GM20431 (cell line): ENCODE data around the gene MCF2L.

ENCODE experiments used
- in situ Hi-C: fragments of 300-500 bp; cut with MseI, MboI; formaldehyde crosslinking; loops from one replicate; pipeline ENCODE4 v1.15.0; 2020; ENCODE audit warnings: low sequenced_read_pairs; ENCODE audit not compliant: unreplicated experiment

Gene MCF2L

GRCh38 chr13:113115363-113116205 lies 146.6 kb downstream of the MCF2L start:
- in situ Hi-C loops, result no loop called here

GRCh38 chr13:113116206-113116800 lies 147.3 kb downstream of the MCF2L start:
- in situ Hi-C loops, result no loop called here

DNA sequence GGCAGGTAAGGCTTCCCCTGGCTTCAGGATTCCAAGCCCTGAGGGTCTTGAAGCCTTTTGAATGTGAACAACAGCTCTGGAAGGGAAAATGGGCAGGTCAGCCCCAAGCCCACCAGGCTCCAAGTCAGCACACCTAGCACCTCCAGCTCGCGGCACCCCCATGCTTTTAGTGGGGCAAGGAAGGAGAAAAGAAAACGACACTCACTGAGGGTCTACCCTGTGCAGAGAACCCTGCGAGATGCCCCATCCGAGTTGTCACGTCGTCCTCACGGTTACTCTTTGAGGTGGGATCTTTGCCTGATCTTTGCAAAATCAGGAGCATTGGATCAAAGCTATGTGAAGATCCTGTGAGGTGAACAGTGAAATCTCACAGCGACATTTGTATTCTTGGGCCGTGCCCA lies 147.9 kb downstream of the MCF2L start:
- in situ Hi-C loops, result no loop called here

DNA sequence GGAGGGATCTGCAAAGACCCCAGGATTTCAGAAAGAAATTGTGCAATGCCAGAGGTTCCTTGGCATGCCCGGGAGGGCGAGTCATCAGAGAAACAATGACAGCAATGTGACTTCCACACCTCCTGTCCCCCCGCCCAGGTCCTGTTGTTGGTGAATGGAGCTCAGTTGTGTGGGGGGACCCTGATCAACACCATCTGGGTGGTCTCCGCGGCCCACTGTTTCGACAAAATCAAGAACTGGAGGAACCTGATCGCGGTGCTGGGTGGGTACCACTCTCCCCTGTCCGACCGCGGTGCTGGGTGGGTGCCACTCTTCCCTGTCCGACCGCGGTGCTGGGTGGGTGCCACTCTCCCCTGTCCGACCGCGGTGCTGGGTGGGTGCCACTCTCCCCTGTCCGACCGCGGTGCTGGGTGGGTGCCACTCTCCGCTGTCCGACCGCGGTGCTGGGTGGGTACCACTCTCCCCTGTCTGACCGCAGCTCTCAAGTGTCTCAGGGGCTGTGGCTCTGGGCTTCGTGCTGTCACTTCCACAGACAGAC lies 148.4 kb downstream of the MCF2L start:
- in situ Hi-C loops, result no loop called here

DNA sequence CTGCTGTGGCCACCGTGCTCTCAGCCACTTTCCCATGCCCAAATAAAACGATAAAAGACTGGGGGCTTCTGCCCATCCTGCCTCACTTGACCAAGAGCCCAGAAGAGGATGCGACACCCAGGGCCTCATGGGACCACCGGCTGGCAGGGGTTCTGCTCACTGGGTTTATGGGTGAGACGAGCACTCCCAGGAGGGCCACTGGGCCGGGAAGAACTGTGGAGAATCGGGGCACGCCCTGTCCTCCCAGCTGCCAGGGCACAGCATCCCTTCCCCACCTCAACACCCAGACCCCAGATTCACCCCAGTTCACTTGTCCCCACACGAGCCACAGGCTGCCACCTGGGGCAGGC lies 148.9 kb downstream of the MCF2L start:
- in situ Hi-C loops, result no loop called here

- in situ Hi-C loops, result no loop called here
Observed at GRCh38 chr13:113118261-113119021, 149.4 kb downstream of the MCF2L start.

- in situ Hi-C loops, result no loop called here
Observed at GRCh38 chr13:113119166-113119821, 150.3 kb downstream of the MCF2L start.

DNA sequence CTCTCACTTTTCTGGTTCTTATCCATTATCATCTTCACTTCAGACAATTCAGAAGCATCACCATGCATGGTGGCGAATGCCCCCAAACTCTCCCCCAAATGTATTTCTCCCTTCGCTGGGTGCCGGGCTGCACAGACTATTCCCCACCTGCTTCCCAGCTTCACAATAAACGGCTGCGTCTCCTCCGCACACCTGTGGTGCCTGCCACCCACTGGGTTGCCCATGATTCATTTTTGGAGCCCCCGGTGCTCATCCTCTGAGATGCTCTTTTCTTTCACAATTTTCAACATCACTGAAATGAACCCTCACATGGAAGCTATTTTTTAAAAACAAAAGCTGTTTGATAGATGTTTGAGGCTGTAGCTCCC lies 150.8 kb downstream of the MCF2L start:
- in situ Hi-C loops, result no loop called here

DNA sequence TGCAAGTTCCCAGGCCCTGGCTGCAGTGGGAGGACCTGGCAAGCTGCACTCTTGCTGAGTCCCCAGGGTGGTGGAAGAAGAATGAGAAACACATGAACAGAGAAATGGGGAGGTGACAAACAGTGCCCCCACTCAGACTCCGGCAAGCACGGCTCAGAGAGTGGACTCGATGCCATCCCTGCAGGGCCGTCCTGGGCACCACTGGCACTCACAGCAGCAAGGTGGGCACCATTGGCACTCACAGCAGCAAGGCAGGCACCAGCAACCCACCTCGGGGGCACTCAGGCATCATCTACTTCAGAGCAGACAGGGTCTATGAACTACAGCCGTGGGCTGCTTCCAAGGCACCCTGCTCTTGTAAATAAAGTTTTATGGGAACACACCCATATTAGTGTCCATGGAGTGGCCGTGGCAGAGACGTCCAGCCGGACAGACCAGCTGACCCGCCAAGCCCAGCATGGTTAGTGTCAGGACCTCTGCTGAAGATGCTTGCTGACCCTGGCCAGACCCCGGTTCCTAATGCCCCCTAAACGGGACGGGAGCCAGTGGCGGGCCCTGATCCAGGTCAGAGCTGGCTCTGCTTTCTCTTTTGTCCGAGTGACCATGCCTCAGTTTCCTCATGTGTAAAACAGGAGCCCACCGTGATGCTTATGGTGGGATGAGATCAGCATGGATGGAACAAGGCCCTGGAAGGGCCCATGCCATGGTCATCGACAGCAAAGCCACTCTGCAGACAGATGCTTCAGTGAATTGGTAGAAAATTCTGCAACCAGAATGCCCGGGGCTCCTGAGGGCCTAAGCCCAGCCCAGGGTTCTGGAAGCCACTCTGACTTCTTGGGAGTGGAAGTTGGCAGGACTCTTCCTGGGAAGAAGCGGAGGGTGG lies 151.5 kb downstream of the MCF2L start:
- in situ Hi-C loops, result no loop called here

- in situ Hi-C loops, result no loop called here
Observed at GRCh38 chr13:113121183-113121927, 152.3 kb downstream of the MCF2L start.

DNA sequence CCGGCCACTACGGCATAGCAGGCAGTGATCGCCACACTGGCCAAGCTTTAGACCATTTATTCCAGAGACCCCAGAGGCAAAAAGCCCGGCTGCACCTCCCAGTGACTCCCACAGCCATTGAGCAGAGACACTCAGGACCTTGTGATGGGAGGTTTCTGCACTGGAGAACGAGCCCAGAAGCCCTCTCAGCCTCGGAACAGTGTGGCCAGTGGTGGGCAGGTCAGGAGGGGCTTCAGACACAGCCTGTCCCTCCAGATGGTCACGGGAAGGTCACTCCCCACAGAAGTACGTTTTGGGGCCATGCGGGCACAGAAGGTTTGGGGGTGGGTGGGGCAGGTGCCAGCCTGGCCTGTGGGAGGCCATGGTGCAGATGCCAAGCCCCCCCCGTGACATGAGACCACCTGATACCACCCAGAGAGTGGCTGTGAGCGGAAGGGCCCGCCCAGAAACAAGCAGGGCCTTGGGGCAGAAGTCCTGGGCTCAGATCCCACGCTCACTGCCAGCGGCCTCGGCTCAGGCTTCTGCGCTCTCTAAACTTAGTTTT lies 153.0 kb downstream of the MCF2L start:
- in situ Hi-C loops, result no loop called here

DNA sequence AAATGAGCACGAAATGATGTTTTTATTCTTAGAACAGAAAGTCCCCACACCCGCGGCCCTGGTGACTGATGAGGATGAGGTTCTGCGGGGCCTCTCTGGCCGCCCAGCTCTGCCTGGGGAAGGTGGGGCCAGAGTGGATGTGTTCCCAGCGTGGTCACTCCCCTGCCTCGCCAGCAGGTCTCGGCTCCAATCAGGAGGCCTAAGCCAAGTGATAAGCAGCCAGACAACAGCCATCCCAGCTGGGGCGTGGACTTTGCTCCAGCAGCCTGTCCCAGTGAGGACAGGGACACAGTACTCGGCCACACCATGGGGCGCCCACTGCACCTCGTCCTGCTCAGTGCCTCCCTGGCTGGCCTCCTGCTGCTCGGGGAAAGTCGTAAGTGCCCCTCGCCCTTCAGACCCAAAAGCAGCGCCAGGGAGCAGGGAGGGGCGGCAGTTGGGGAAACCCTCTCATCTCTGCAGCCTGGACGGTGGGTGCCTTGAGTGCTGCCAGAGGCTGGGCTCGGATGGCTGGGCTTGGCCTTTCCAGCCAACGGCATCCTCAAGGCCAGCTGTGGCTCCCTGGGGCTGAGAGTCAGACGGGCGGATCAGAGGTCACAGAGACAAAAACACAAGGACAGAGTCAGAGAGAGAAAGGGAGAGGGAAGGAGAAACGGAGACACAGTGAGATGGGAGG lies 153.7 kb downstream of the MCF2L start, which contains the start of gene F10:
Gene F10, plus strand, starts transcription at position 250 of the 676 bp plus-strand sequence. Its CDS starts 57 bp downstream, at position 307.
- in situ Hi-C loops, result no loop called here

- in situ Hi-C loops, result no loop called here
Observed at GRCh38 chr13:113123226-113124201, 154.5 kb downstream of the MCF2L start.

DNA sequence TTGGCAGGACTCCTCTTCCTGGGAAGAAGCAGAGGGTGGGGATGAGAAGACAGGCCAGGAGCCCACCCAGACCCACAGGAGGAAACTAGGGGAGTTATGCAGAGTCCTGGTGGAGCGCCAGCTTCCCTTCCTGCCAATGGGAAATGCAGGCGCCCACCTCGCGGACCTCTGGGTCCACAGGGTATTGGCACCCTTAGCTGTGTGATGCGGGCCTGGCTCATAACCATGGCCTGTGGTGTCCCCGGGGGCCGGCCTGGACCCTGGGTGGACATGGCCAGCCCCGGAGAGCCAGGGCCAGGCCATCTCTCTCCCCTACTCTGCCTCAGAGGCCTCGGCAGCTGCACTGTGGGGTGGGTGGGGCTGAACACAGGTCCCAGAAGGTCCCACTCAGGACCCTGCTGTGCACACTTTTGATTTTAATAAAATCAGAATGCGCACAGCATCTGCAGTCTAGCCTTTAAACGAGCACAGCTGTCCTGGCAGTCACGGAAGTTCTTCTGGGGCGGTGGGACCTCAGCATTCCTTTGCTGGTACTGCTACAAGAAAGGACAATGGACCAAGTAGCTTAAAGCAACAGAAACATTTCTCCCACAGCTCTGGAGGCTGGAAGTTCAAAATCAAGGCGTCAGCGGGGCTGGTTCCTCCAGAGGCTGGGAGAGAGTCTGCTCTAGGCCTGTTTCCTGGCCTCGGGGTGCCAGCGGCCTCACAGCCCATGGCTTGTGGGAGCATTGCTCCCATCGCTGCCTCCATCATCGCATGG lies 155.4 kb downstream of the MCF2L start:
- in situ Hi-C loops, result no loop called here

DNA sequence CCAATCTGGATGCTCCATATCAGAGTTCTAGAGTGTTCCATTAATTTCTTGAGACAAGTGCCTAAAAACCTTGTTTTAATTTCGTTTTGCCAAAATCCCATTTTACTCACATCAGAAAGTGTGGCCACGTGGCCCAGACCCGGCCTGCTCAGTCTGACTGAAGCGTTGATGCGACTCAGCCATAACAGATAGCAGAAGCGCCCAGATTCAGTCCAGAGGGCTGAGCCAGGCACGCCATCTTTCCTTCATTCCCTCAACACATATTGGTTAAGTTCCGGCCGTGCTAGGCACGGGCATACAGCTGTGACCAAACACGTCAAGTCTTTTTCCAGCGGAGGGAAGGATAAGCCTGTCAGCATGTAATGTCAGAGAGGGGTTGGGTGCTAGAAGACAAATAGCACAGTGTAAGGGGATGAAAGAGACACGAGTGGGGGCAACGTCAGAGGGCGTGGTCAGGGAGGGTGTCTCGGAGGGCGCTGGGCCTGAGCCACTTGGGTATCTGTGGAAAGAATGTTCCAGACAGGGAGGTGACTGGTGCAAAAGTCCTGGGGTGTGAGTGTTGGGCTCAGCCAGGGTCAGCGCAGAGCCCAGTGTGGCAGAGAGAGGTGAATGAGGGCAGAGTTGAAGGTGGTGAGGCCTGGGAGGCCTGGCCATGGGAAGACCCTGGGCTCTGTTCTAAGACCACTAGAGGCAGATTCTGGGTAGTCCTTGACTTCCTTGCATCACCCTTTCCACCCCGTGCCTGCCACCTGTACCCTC lies 156.7 kb downstream of the MCF2L start:
- in situ Hi-C loops, result no loop called here
